ENCODE results near the gene TMEM192. TPM values are rescaled to one million over a fixed set of nuclear protein-coding genes. Genes with fewer than 3 reads are reported as not detected.
"Not testable (repeated sequence)": the region's sequence is repeated elsewhere in the genome, so short reads cannot be mapped to it uniquely, and the experiment has no call there.

TMEM192 gene
- total RNA-seq, 2 experiments from 2014 or later, result 6.6 to 15.5 TPM

DNA sequence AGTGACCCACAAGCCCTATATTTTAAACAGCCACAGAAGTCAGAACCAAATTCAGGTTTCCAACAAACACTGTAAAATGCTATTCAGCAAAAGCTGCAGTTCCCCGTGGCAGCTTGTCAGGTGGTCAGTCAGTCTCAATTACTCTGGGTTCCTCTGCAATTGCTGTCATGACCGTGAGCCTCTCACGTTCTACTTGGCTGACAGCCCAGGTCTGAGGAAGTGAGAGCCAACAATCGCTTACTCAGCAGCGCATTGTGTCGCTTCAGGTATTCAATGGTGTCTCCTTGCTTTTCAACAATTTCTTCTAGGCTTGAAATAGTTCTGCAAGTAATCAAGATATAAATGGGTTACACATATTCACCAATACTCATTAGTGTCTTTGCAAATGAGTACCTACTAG, 33.2 kb downstream of the TMEM192 start:
- H4K20me1 ChIP-seq (ENCODE audit: insufficient read depth, low read length), result no peaks in the 10 kb centered on the region
- POLR2A ChIA-PET, result no interaction called here
- H3K36me3 ChIP-seq (ENCODE audit: insufficient read depth, low read length), result peaks cover 35% of the 10 kb centered on the region; the same call in 1 of the 2 replicates
- no peaks in the 10 kb centered on the region for H3K9me3 ChIP-seq (ENCODE audit: low read length)
- no peak overlapping the region for H2AFZ ChIP-seq (ENCODE audit: low read length)
- TF ChIP-seq CTCF (conservative IDR thresholded peaks at IDR 0.05; ENCODE audit: low read length) (no peak), EZH2phosphoT487 (IDR thresholded peaks at IDR 0.05; ENCODE audit: borderline replicate concordance, low read depth, low read length) (no peak)
- intact Hi-C loops (cut with micrococcal nuclease; ENCODE audit: unreplicated experiment), result no loop called here
- no peak overlapping the region for H3K27ac ChIP-seq (ENCODE audit: low read depth, low read length, poor library complexity, severe bottlenecking)
- H3K4me1 ChIP-seq (ENCODE audit: insufficient read depth, low read length, poor library complexity, severe bottlenecking), result no peaks in the 10 kb centered on the region
- H3K9me2 ChIP-seq (ENCODE audit: insufficient read depth, low read length), result no peaks in the 10 kb centered on the region
- CTCF ChIA-PET (ENCODE audit: unreplicated experiment), result no interaction called here
- no peaks in the 10 kb centered on the region for H3K79me2 ChIP-seq (ENCODE audit: insufficient read depth, low read depth, low read length)
- no peak overlapping the region for H3K4me3 ChIP-seq (ENCODE audit: low read depth, low read length, poor library complexity, severe bottlenecking)
- no TSS peak for BruUV-seq (replicated peaks)
- H3K4me2 ChIP-seq (ENCODE audit: low read length), result no peak overlapping the region
- DNase-seq (ENCODE audit: low spot score), result no peak

GRCh38 chr4:165077034-165077578, 35.6 kb downstream of the TMEM192 start:
- H3K27ac ChIP-seq (ENCODE audit: low read depth, low read length, poor library complexity, severe bottlenecking), result no peak overlapping the region
- no peak overlapping the region for H3K4me3 ChIP-seq (ENCODE audit: low read depth, low read length, poor library complexity, severe bottlenecking)
- no peak overlapping the region for H3K4me2 ChIP-seq (ENCODE audit: low read length)
- intact Hi-C loops (cut with micrococcal nuclease; ENCODE audit: unreplicated experiment), result no loop called here
- no peaks in the 10 kb centered on the region for H3K9me3 ChIP-seq (ENCODE audit: low read length)
- H3K36me3 ChIP-seq (ENCODE audit: insufficient read depth, low read length), result peaks cover 31% of the 10 kb centered on the region; the same call in 1 of the 2 replicates
- H3K4me1 ChIP-seq (ENCODE audit: insufficient read depth, low read length, poor library complexity, severe bottlenecking), result no peaks in the 10 kb centered on the region
- ChIA-PET CTCF (ENCODE audit: unreplicated experiment) (no interaction called here), POLR2A (interaction anchor here (0.5 kb wide), 1 partner anchor 270 kb away, joined by 3 read pairs; no protein-coding TSS in a partner anchor)
- no peaks in the 10 kb centered on the region for H4K20me1 ChIP-seq (ENCODE audit: insufficient read depth, low read length)
- H2AFZ ChIP-seq (ENCODE audit: low read length), result no peak overlapping the region
- DNase-seq (ENCODE audit: low spot score), result no peak
- H3K9me2 ChIP-seq (ENCODE audit: insufficient read depth, low read length), result no peaks in the 10 kb centered on the region
- no TSS peak for BruUV-seq (replicated peaks)
- no peaks in the 10 kb centered on the region for H3K79me2 ChIP-seq (ENCODE audit: insufficient read depth, low read depth, low read length)
- no peak for TF ChIP-seq CTCF (conservative IDR thresholded peaks at IDR 0.05; ENCODE audit: low read length)
- TF ChIP-seq EZH2phosphoT487 (IDR thresholded peaks at IDR 0.05; ENCODE audit: borderline replicate concordance, low read depth, low read length), result no peak

DNA sequence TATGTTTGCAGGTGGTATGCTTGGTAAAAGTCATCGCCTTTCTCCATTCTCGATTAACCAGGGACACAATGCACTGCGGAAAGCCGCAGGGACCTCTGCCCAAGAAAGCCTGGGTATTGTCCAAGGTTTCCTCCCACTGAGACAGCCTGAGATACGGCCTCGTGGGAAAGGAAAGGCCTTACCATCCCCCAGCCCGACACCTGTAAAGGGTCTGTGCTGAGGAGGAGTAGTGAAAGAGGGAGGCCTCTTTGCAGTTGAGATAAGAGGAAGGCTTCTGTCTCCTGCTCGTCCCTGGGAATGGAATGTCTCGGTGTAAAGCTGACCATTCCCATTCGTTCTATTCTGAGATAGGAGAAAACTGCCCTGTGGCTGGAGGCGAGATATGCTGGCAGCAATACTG, 39.3 kb downstream of the TMEM192 start:
- H3K36me3 ChIP-seq (ENCODE audit: insufficient read depth, low read length), result peaks cover 16% of the 10 kb centered on the region; the same call in 1 of the 2 replicates
- BruUV-seq (replicated peaks); H3K27ac ChIP-seq (ENCODE audit: low read depth, low read length, poor library complexity, severe bottlenecking); H3K4me2 ChIP-seq (ENCODE audit: low read length); H3K9me3 ChIP-seq (ENCODE audit: low read length); H3K9me2 ChIP-seq (ENCODE audit: insufficient read depth, low read length); intact Hi-C loops (cut with micrococcal nuclease; ENCODE audit: unreplicated experiment); DNase-seq (ENCODE audit: low spot score); H3K4me1 ChIP-seq (ENCODE audit: insufficient read depth, low read length, poor library complexity, severe bottlenecking); CTCF ChIA-PET (ENCODE audit: unreplicated experiment); H3K4me3 ChIP-seq (ENCODE audit: low read depth, low read length, poor library complexity, severe bottlenecking); H3K79me2 ChIP-seq (ENCODE audit: insufficient read depth, low read depth, low read length); H4K20me1 ChIP-seq (ENCODE audit: insufficient read depth, low read length); POLR2A ChIA-PET; H2AFZ ChIP-seq (ENCODE audit: low read length): not testable (repeated sequence)
